Esophagus squamous epithelium (tissue), 5 donors: Measurements from ENCODE around the gene FGF12. TPM values are rescaled to one million over a fixed set of nuclear protein-coding genes. Genes with fewer than 3 reads are reported as not detected.

Experiments
- DNase-seq: peaks from one replicate; lab custom pipeline; 2025; lab: John Stamatoyannopoulos, UW
- H3K27ac ChIP-seq, 4 donors: fragments of 200-600 bp; sonication (generic); one replicate each; pipeline ENCODE4 v1.5.1; 2016 to 2019; ENCODE audit warnings: mild to moderate bottlenecking in 1 of 4
- H3K27me3 ChIP-seq, 4 donors: fragments of 200-600 bp; sonication (generic); 1 replicate in 3 of 4; 2 replicates in 1 of 4; pipeline versions ENCODE4 v1.5.1 to v1.6.0; 2017 to 2021; ENCODE audit warnings: antibody characterized with exemption in 1 of 4
- H3K36me3 ChIP-seq, 3 donors: fragments of 200-600 bp; sonication (generic); one replicate each; pipeline ENCODE4 v1.5.1; 2016 to 2019
- H3K4me1 ChIP-seq, 3 donors: fragments of 200-600 bp; sonication (generic); one replicate each; pipeline ENCODE4 v1.5.1; 2017 to 2019
- H3K4me3 ChIP-seq, 4 donors: fragments of 200-600 bp; sonication (generic); 1 replicate in 3 of 4; 2 replicates in 1 of 4; pipeline ENCODE4 v1.5.1; 2016 to 2019; ENCODE audit warnings: mild to moderate bottlenecking in 2 of 4, moderate library complexity in 1 of 4
- H3K9me3 ChIP-seq, 3 donors: fragments of 200-600 bp; sonication (generic); one replicate each; pipeline ENCODE4 v1.5.1; 2016 to 2019
- POLR2A ChIP-seq, 4 donors: fragments of 450-650 bp; IDR thresholded peaks; one replicate each; pipeline ENCODE4 v1.6.1; 2017; ENCODE audit warnings: antibody characterized with exemption in 4 of 4, mild to moderate bottlenecking in 4 of 4, moderate library complexity in 3 of 4
- WGBS, 2 donors: methylation state at CpG; one replicate each; pipeline ENCODE4 v1.1.5; 2018; 5-methylcytosine and 5-hydroxymethylcytosine counted together
- intact Hi-C: fragments of 100-400 bp; cut with DNase I; formaldehyde crosslinking; loops from one replicate; pipeline ENCODE4 v1.15.0; 2022
- total RNA-seq, 4 donors: library from RNA; depleted of rRNA; stranded (reverse); fragments of >200 nt; gene quantifications; one replicate each; pipeline ENCODE4 v1.1.0, GENCODE V29; 2016
- TF ChIP-seq, protein P1 (sequence below), 6 experiments: fragments of 450-650 bp in 4 of 6; fragments of 200-600 bp in 2 of 6; sonication (generic) in 2 of 6; IDR thresholded peaks; one replicate each; pipeline ENCODE4 v1.5.1; 2016 to 2019; ENCODE audit warnings: antibody characterized with exemption in 6 of 6, mild to moderate bottlenecking in 4 of 6, moderate library complexity in 4 of 6
- donor health status: DM: yes; HTN: yes; CAD: no.

Gene FGF12
- total RNA-seq, 4 donors from 2014 or later, result 0.18 to 1.6 (median 0.86) TPM

DNA sequence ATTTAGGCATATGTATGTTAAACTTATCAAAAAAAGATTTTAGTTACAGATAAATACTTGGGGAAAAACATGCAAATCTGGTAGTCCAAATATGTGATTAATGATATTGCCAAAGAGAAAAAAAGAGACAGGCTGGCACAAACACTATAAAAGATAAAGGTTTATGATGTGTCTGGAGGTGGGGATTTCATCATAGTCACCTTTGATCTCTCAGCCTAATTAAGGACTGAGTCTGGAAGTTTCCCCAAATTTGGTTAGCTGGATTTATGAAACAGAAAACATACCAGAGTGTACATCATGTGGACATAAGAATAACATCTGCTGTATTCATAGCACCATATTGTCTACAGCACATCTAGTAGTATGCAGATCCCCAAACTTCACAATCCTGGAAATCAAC is 157.0 kb downstream of the FGF12 start:
- no peak for DNase-seq
- intact Hi-C loops, result no loop called here
- Histone ChIP-seq H3K36me3 (no peaks in the 10 kb centered on the region), H3K27me3 (no peaks in the 10 kb centered on the region), H3K4me1 (peaks cover 0 to 12% (median 0%) of the 10 kb centered on the region in 3 donors), H3K27ac (no peak overlapping the region), H3K4me3 (no peak overlapping the region), H3K9me3 (no peaks in the 10 kb centered on the region)
- no peak for TF ChIP-seq POLR2A (IDR thresholded peaks at IDR 0.05)
- TF ChIP-seq, protein P1, sequence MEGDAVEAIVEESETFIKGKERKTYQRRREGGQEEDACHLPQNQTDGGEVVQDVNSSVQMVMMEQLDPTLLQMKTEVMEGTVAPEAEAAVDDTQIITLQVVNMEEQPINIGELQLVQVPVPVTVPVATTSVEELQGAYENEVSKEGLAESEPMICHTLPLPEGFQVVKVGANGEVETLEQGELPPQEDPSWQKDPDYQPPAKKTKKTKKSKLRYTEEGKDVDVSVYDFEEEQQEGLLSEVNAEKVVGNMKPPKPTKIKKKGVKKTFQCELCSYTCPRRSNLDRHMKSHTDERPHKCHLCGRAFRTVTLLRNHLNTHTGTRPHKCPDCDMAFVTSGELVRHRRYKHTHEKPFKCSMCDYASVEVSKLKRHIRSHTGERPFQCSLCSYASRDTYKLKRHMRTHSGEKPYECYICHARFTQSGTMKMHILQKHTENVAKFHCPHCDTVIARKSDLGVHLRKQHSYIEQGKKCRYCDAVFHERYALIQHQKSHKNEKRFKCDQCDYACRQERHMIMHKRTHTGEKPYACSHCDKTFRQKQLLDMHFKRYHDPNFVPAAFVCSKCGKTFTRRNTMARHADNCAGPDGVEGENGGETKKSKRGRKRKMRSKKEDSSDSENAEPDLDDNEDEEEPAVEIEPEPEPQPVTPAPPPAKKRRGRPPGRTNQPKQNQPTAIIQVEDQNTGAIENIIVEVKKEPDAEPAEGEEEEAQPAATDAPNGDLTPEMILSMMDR (IDR thresholded peaks at IDR 0.05), result no peak

DNA sequence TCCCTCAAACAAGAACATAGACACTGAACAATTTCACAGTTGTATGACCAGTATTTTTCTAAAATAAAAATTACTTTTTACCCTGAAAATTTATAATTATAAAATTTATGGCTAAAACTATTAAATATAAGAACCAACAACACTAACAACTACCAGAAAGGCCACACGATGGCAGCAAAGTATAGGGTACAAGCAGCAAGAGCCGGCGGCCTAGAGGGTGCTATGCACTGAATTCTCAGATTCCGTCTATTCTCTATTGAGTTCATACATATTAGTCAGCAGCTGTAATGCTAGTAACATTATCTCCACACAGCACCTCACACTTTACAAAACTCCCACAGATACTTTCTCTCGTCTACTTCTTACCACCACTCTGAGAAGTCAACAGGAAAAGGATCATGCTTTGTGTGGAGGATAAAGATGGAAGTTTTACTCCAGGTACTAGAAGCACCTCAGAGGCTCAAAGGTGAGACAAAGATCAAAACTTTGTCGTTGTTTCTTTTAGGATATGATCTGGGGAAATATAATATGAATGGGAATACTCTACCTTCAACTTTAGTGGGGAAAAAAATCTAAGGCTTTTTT is 160.5 kb downstream of the FGF12 start:
- no peak for TF ChIP-seq POLR2A (IDR thresholded peaks at IDR 0.05)
- TF ChIP-seq, protein P1 (IDR thresholded peaks at IDR 0.05), result peak; percentile 24 to 73 (median 64)
- H3K27me3 ChIP-seq, result no peaks in the 10 kb centered on the region
- WGBS, 2 donors, result 10 to 12% methylated on average over 6 of the region's 6 CpGs
- intact Hi-C loops, result loop anchor here (5.0 kb wide), 1 partner anchor 236 kb away; no protein-coding TSS in a partner anchor
- peaks cover 0 to 12% (median 0%) of the 10 kb centered on the region in 3 donors for H3K4me1 ChIP-seq
- peak; percentile 1 for DNase-seq
- no peaks in the 10 kb centered on the region for H3K36me3 ChIP-seq
- H3K4me3 ChIP-seq, result no peak overlapping the region
- no peak overlapping the region for H3K27ac ChIP-seq
- H3K9me3 ChIP-seq, result no peaks in the 10 kb centered on the region

DNA sequence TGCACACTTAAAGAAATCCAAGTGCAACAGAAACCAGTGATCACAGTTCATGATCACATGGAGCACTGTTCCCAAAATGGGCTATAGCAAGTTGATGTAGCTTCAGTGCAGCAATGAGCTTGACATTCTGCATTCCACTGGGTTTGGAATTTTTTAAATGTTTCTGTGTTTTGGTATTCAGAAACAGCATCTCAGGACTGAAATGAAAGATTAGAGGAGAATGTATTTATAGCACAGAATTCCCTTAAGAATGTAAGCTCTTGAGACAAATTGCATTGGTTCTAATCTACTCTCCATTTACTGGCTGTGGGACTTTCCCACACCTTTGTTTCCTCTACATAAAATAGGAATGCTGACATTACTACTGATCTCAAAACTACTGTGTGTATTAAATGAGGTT is 162.7 kb downstream of the FGF12 start:
- H3K27me3 ChIP-seq, result no peaks in the 10 kb centered on the region
- intact Hi-C loops, result loop anchor here (5.0 kb wide), 1 partner anchor 238 kb away; no protein-coding TSS in a partner anchor
- no peak overlapping the region for H3K27ac ChIP-seq
- no peaks in the 10 kb centered on the region for H3K4me1 ChIP-seq
- no peak overlapping the region for H3K4me3 ChIP-seq
- DNase-seq, result no peak
- H3K36me3 ChIP-seq, result no peaks in the 10 kb centered on the region
- no peak for TF ChIP-seq POLR2A (IDR thresholded peaks at IDR 0.05)
- TF ChIP-seq, protein P1 (IDR thresholded peaks at IDR 0.05), result no peak
- H3K9me3 ChIP-seq, result no peaks in the 10 kb centered on the region

DNA sequence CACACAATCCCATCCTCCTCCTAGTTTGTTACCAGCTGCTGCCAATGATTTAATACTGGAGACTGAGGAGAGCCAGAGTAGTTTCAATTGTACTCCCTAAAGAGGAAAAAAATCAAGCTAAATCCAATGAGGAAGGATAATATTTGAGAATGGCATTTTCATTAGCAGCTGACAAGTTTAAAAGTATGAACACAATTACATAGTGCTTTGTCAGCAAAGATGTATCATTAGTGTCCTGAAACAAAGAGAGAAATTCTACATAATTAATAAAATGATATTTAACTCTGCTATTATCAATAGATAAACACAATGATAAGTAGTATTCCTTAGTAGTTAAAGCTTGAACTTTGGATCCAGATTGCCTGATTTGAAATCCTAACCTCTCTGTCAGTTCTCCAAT is 163.9 kb downstream of the FGF12 start:
- Histone ChIP-seq H3K27me3 (no peaks in the 10 kb centered on the region), H3K27ac (no peak overlapping the region), H3K36me3 (no peaks in the 10 kb centered on the region), H3K4me1 (no peaks in the 10 kb centered on the region), H3K9me3 (no peaks in the 10 kb centered on the region), H3K4me3 (no peak overlapping the region)
- DNase-seq, result no peak
- TF ChIP-seq POLR2A (IDR thresholded peaks at IDR 0.05), result no peak
- TF ChIP-seq, protein P1 (IDR thresholded peaks at IDR 0.05), result no peak
- intact Hi-C loops, result no loop called here

DNA sequence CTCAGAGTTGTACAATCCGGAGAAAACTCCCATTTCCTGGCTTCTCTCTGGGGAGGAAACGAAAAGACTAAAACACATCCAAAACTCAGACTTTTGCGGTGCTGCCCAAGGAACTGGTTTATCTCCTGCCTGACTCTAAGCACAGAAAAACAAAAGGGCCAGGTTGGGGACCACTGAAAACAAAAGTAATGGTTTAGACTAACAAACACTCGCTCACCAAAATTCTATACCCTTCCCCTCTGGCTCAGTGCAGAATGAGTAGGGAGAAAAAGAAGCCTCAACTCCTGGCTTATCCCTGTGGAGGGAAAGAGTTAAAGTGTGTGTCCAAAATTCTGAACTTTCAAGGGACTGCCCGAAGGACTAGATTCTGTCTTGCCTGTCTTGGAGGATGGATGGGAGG is 173.6 kb downstream of the FGF12 start:
- WGBS, 2 donors, result 65 to 81% methylated on average over 5 of the region's 5 CpGs
- no peaks in the 10 kb centered on the region for H3K9me3 ChIP-seq
- H3K36me3 ChIP-seq, result no peaks in the 10 kb centered on the region
- no peak for DNase-seq
- H3K4me3 ChIP-seq, result no peak overlapping the region
- TF ChIP-seq, protein P1 (IDR thresholded peaks at IDR 0.05), result no peak
- TF ChIP-seq POLR2A (IDR thresholded peaks at IDR 0.05), result no peak
- H3K27me3 ChIP-seq, result no peaks in the 10 kb centered on the region
- intact Hi-C loops, result no loop called here
- no peaks in the 10 kb centered on the region for H3K4me1 ChIP-seq
- H3K27ac ChIP-seq, result no peak overlapping the region
